ENCODE results near the gene GRIK5. TPM values are rescaled to one million over a fixed set of nuclear protein-coding genes. Genes with fewer than 3 reads are reported as not detected.
A peak's percentile ranks its signal among the peaks of the same experiment; 100 is the strongest.

GRIK5 gene
- total and polyA plus RNA-seq, 2 donors (not counting 3 experiments of a cell fraction or from before 2014, with no cell fraction given), result 0.80 to 2.2 TPM

DNA sequence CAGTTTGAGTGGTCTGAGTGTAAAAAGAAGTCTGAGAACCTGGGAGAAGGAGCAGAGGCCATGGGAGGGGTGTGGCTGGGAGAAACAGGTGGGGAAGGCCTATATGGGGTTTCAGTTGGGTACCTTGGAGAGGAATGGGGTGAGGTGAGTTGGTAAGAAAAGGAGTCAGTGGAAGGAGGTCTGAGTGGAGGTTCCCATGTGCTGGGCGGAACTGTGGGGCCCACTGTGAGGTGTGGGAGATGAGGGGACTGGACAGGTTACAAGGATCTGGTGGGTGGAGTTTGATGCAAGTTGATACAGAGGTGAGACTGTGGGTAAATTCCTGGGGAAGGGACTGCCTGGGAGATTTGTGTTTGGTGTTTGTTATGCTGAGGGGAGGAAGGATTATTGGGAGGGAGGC is 8.1 kb upstream of the GRIK5 start:
- ChIA-PET POLR2A (no interaction called here), CTCF (interaction anchor here (1.5 kb wide), 1 partner anchor 14 kb away, joined by 6 read pairs; no protein-coding TSS in a partner anchor)
- intact Hi-C loops (cut with micrococcal nuclease) (no loop called here), dilution Hi-C loops (cut with MboI; ENCODE audit: extremely low pct_ligation_motif_present, low sequenced_read_pairs) (no loop called here)
- no peak overlapping the region for H3K9ac ChIP-seq (replicated peaks; ENCODE audit: extremely low read depth, insufficient read depth, low read length)
- no peak overlapping the region for H3K27ac ChIP-seq (ENCODE audit: insufficient read depth, low read depth, low read length)
- BruUV-seq (replicated peaks), result no TSS peak
- no peaks in the 10 kb centered on the region for H3K27me3 ChIP-seq (ENCODE audit: control insufficient read depth in 2 of 2, insufficient read depth in 2 of 2, low read length in 2 of 2)
- peaks cover 16% of the 10 kb centered on the region for H3K4me1 ChIP-seq (ENCODE audit: control insufficient read depth, extremely low read depth, insufficient read depth, low read length)
- peak overlapping the region; percentile 93 for H3K4me2 ChIP-seq (ENCODE audit: insufficient read depth, low read length)
- H4K20me1 ChIP-seq (replicated peaks; ENCODE audit: control insufficient read depth, extremely low read depth, insufficient read depth, low read length), result no peaks in the 10 kb centered on the region
- peaks cover 12 to 32% of the 10 kb centered on the region in 2 experiments for H3K36me3 ChIP-seq (ENCODE audit: control insufficient read depth in 2 of 2, extremely low read depth in 1 of 2, insufficient read depth in 2 of 2, low read length in 2 of 2)
- no peaks in the 10 kb centered on the region for H3K9me3 ChIP-seq (replicated peaks; ENCODE audit: control insufficient read depth, insufficient read depth, low read length)
- DNase-seq (ENCODE audit: low read depth, low spot score) (no peak), FAIRE-seq (no peak)
- no peak overlapping the region for H2AFZ ChIP-seq (ENCODE audit: low read depth, low read length)
- peaks cover 51% of the 10 kb centered on the region for H3K79me2 ChIP-seq (ENCODE audit: control insufficient read depth, insufficient read depth, low read length)
- H3K9me1 ChIP-seq (replicated peaks; ENCODE audit: control insufficient read depth, extremely low read depth, insufficient read depth, low read length), result no peaks in the 10 kb centered on the region
- TF ChIP-seq, protein P1, sequence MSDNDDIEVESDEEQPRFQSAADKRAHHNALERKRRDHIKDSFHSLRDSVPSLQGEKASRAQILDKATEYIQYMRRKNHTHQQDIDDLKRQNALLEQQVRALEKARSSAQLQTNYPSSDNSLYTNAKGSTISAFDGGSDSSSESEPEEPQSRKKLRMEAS (IDR thresholded peaks at IDR 0.05; ENCODE audit: insufficient read depth, insufficient read length), result no peak
- no peak for TF ChIP-seq GATA2 (IDR thresholded peaks at IDR 0.05; ENCODE audit: insufficient read depth, insufficient read length, low read depth, low read length)
- no peak for TF ChIP-seq POLR2A (IDR thresholded peaks at IDR 0.05; ENCODE audit: low read depth, low read length)
- no peak for TF ChIP-seq POLR2AphosphoS5 (IDR thresholded peaks at IDR 0.05; ENCODE audit: insufficient read depth, low read depth, low read length)
- TF ChIP-seq FOS (IDR thresholded peaks at IDR 0.05; ENCODE audit: borderline replicate concordance, insufficient read depth, low read length), result no peak
- no peak for TF ChIP-seq JUN (IDR thresholded peaks at IDR 0.05; ENCODE audit: borderline replicate concordance, insufficient read depth, insufficient read length, low read depth)
- TF ChIP-seq, protein P2, sequence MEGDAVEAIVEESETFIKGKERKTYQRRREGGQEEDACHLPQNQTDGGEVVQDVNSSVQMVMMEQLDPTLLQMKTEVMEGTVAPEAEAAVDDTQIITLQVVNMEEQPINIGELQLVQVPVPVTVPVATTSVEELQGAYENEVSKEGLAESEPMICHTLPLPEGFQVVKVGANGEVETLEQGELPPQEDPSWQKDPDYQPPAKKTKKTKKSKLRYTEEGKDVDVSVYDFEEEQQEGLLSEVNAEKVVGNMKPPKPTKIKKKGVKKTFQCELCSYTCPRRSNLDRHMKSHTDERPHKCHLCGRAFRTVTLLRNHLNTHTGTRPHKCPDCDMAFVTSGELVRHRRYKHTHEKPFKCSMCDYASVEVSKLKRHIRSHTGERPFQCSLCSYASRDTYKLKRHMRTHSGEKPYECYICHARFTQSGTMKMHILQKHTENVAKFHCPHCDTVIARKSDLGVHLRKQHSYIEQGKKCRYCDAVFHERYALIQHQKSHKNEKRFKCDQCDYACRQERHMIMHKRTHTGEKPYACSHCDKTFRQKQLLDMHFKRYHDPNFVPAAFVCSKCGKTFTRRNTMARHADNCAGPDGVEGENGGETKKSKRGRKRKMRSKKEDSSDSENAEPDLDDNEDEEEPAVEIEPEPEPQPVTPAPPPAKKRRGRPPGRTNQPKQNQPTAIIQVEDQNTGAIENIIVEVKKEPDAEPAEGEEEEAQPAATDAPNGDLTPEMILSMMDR (IDR thresholded peaks at IDR 0.05; ENCODE audit: extremely low read depth in 1 of 2, insufficient read depth in 1 of 2, low read depth in 1 of 2, low read length in 2 of 2), result no peak
- TF ChIP-seq MYC (IDR thresholded peaks at IDR 0.05; ENCODE audit: low read depth, low read length), result no peak
- TF ChIP-seq EZH2 (IDR thresholded peaks at IDR 0.05; ENCODE audit: borderline replicate concordance, low read depth, low read length, severe bottlenecking), result no peak
- no peak overlapping the region for H3K4me3 ChIP-seq (replicated peaks in 1 of 3; ENCODE audit: insufficient read depth in 1 of 3, low read depth in 1 of 3, low read length in 3 of 3)

Data from endothelial cell of umbilical vein (primary cell).